Mucosa of descending colon (tissue), 3 donors: ENCODE results near the gene ALKBH8. TPM values are rescaled to one million over a fixed set of nuclear protein-coding genes. Genes with fewer than 3 reads are reported as not detected.
"Not testable (repeated sequence)": the region's sequence is repeated elsewhere in the genome, so short reads cannot be mapped to it uniquely, and the experiment has no call there.

Source experiments
- ATAC-seq: fragments of 200-7000 bp; cut with Tn5 transposase; one replicate; pipeline ENCODE4 v1.9.1; 2020; ENCODE audit warnings: mild to moderate bottlenecking, moderate library complexity
- DNase-seq, 3 donors: peaks; one replicate each; pipeline ENCODE4 v3.0.0-alpha.2; 2020
- H3K36me3 ChIP-seq: fragments of 200-600 bp; one replicate; pipeline ENCODE4 v1.8.0; 2021; ENCODE audit warnings: low read depth, mild to moderate bottlenecking
- H3K4me1 ChIP-seq: fragments of 200-600 bp; one replicate; pipeline ENCODE4 v1.8.0; 2021; ENCODE audit warnings: low read depth, mild to moderate bottlenecking
- H3K4me3 ChIP-seq: fragments of 200-600 bp; one replicate; pipeline ENCODE4 v1.8.0; 2021; ENCODE audit warnings: mild to moderate bottlenecking
- H3K9me3 ChIP-seq: fragments of 200-600 bp; one replicate; pipeline ENCODE4 v1.8.0; 2021; ENCODE audit warnings: mild to moderate bottlenecking
- intact Hi-C, 2 donors: fragments of 100-400 bp; cut with DNase I in 1 of 2; cut with micrococcal nuclease in 1 of 2; formaldehyde crosslinking; loops; one replicate each; pipeline versions ENCODE4 v1.11.0 to v1.11.1; 2022; cut with DNase I, micrococcal nuclease
- total RNA-seq, 3 donors: library from RNA; stranded (reverse); fragmentation: NEBNext Ultra II Directional in 2 of 3; extraction: Animal tissue kit (Norgen Biotek cat#: 25700) in 2 of 3; gene quantifications; one replicate each; pipeline versions ENCODE4 v1.2.1 to v1.2.4, GENCODE V29; 2021 to 2023
- TF ChIP-seq, protein P1 (sequence below): fragments of 200-600 bp; IDR thresholded peaks from one replicate; pipeline ENCODE4 v1.8.0; 2022; ENCODE audit warnings: antibody characterized with exemption, mild to moderate bottlenecking
- donor health status: DM: no; HTN: no; CAD: no; lungs with moderate emphysema.
- donor health status: DM: no; HTN: no; CAD: no.
- donor health status: DM: no; HTN: yes; CAD: no.

ALKBH8 gene
- total RNA-seq, 3 donors from 2014 or later: 5.3 to 6.1 (median 6.0) TPM

DNA sequence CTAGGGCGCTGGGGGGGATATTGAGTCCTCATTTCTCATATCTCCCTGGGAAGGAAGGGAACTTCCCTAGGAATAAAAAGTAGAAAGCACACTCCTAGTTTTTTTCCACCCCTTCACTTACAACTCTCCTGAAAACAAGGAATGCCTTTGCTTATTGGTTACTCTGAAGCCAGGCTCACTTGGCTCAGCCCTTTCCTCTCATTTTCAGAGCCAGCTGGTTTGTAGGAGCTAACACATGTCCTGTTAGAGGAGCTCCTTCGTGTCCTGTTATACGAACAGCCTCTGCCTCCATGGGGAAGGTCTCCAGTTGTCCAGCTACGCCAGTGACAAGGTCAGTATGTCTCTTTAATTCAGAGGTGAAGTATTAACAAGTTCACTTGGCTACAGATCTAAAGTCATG is 17.6 kb downstream of the ALKBH8 start:
- Histone ChIP-seq H3K9me3 (no peaks in the 10 kb centered on the region), H3K36me3 (no peaks in the 10 kb centered on the region), H3K4me3 (no peak overlapping the region), H3K4me1 (no peaks in the 10 kb centered on the region)
- intact Hi-C loops: no loop called here
- ATAC-seq (no peak), DNase-seq (no peak)
- TF ChIP-seq, protein P1, sequence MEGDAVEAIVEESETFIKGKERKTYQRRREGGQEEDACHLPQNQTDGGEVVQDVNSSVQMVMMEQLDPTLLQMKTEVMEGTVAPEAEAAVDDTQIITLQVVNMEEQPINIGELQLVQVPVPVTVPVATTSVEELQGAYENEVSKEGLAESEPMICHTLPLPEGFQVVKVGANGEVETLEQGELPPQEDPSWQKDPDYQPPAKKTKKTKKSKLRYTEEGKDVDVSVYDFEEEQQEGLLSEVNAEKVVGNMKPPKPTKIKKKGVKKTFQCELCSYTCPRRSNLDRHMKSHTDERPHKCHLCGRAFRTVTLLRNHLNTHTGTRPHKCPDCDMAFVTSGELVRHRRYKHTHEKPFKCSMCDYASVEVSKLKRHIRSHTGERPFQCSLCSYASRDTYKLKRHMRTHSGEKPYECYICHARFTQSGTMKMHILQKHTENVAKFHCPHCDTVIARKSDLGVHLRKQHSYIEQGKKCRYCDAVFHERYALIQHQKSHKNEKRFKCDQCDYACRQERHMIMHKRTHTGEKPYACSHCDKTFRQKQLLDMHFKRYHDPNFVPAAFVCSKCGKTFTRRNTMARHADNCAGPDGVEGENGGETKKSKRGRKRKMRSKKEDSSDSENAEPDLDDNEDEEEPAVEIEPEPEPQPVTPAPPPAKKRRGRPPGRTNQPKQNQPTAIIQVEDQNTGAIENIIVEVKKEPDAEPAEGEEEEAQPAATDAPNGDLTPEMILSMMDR: no peak

DNA sequence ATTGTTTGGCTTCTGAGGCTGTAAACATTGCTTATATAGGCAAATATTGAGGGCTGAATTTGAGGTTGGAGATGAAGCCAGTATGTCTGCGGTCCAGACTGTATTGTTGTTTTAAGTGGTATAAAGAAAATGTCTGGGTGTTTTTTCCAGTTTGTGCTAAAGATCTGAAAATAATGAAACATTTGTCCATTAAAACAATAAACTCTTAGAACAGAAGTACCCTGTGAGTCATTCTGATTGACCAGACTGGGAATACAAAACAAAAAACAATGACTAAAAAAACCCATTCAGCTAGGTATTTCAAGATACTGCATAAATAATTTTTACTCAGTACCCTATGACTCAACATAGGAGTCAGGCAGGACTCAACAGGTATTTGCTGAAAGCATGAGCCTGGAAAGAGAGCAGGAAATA is 20.4 kb downstream of the ALKBH8 start:
- DNase-seq: no peak
- ATAC-seq: no peak
- H3K9me3 ChIP-seq: no peaks in the 10 kb centered on the region
- no peaks in the 10 kb centered on the region for H3K36me3 ChIP-seq
- intact Hi-C loops: no loop called here
- no peak overlapping the region for H3K4me3 ChIP-seq
- H3K4me1 ChIP-seq: no peaks in the 10 kb centered on the region
- TF ChIP-seq, protein P1: no peak

GRCh38 chr11:107538821-107539220 is 26.7 kb downstream of the ALKBH8 start:
- H3K36me3 ChIP-seq: no peaks in the 10 kb centered on the region

GRCh38 chr11:107538239-107538638 is 27.3 kb downstream of the ALKBH8 start:
- Histone ChIP-seq H3K4me3 (no peak overlapping the region), H3K9me3 (no peaks in the 10 kb centered on the region), H3K4me1 (no peaks in the 10 kb centered on the region), H3K36me3 (no peaks in the 10 kb centered on the region)
- DNase-seq (no peak), ATAC-seq (no peak)
- TF ChIP-seq, protein P1: no peak
- intact Hi-C loops: no loop called here

More at GRCh38 chr11:107538821-107539220, 26.7 kb downstream of the ALKBH8 start:
- Histone ChIP-seq H3K4me3 (no peak overlapping the region), H3K4me1 (no peaks in the 10 kb centered on the region), H3K9me3 (no peaks in the 10 kb centered on the region)
- intact Hi-C loops: no loop called here
- ATAC-seq (no peak), DNase-seq (no peak)
- TF ChIP-seq, protein P1: no peak

DNA sequence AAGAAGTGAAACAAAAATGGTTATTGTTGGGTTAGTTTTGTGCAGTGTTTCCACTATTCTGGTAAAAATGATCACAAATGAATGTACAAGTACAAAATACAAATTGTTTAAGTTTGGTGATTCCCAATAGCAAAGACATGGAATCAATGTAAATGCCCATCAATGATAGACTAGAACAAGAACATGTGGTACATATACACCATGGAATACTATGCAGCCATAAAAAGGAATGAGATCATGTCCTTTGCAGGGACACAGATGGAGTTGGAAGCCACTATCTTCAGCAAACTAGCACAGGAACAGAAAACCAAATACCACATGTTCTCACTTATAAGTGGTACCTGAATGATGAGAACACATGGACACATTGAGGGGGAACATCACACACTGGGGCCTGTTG is 28.4 kb downstream of the ALKBH8 start:
- H3K4me1 ChIP-seq, H3K9me3 ChIP-seq, DNase-seq, H3K4me3 ChIP-seq, intact Hi-C loops, ATAC-seq, H3K36me3 ChIP-seq: not testable (repeated sequence)

DNA sequence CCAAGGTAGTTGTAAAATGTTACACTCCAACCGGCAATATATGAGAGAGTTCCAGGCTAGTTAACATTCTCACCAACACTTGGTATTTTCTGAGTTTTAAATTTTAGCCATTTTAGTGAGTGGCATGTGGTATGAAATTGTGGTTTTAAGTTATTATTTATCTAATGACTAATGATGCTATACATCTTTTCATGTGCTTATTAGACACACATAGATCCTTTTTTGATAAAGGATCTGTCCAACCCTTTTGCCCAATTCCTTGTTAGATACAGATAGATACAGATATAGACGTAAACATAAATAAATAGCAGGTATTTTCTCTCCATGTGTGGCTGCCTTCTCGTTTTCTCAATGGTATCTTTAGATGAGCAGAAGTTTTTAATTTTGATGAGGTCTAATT is 39.3 kb downstream of the ALKBH8 start:
- H3K36me3 ChIP-seq: no peaks in the 10 kb centered on the region
- H3K4me1 ChIP-seq: no peaks in the 10 kb centered on the region
- no peaks in the 10 kb centered on the region for H3K9me3 ChIP-seq
- DNase-seq (no peak), ATAC-seq (no peak)
- H3K4me3 ChIP-seq: no peak overlapping the region
- TF ChIP-seq, protein P1: no peak
- intact Hi-C loops: no loop called here
